HG02798 (cell line): ENCODE results near the gene MACROD2.
A peak's percentile ranks its signal among the peaks of the same experiment; 100 is the strongest.

Source experiments
- ATAC-seq: cut with Tn5 transposase; IDR thresholded peaks from one replicate; pipeline ENCODE4 v1.9.1; 2021; ENCODE audit warnings: mild to moderate bottlenecking; ENCODE audit not compliant: unreplicated experiment, poor library complexity

The MACROD2 gene

GRCh38 chr20:15843777-15844176 is 1848.5 kb downstream of the MACROD2 start:
- no peak for ATAC-seq

DNA sequence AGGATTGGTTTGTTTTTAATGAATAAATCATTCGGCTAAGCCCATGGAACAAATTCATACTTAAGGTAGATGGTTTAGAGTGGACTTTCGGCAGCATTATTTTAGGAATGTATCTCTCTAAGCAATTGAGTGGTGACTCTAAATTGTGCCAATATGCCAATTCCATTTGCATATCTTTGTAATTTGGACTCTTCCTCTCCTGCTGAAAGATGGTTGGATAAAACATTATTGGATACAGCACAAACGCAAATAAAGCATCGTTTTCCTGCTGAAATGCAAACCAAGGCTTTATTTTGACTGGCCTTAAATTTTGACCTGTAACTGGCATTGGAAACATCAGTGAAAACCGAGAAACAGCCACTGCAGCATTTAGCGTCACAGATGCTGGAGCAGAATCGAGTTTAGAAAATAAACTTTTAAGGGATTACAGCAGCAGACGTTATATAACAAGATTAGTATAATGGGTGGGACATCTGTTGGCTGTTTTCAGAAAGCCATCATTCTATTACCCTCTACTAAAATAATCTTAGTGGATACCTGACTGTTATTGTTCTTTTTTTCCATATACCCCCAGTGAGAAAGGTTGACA is 1852.0 kb downstream of the MACROD2 start:
- ATAC-seq: no peak

GRCh38 chr20:15848126-15848525 is 1852.8 kb downstream of the MACROD2 start:
- no peak for ATAC-seq

DNA sequence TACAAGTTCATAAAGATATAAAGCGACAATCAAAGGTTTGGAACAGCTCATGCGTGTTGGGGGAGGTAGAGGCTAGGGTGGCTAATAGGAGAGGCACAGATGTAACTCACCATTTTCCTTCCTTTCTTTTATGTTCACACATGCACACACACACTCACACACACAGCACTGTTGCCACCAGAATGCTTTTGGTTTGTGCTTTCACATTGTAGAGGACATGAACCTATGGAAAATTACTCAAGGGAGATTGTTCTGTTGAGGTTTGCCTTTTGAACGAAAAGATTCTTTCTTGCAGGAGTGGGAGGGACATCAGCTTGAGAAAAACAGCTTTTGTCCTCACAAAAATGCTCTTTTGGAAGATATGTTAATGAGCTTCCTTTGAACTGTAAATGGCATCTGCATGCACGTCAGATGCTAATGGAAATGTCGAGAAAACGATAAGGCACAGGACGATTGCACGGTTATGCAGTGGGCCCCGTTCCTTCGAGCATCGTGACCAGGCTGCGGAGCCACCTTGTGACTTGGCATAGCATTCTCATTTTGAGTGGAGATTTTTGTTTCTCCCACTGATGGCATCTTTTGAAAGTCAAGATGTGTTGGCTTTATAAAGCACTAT is 1853.8 kb downstream of the MACROD2 start:
- ATAC-seq: no peak

- no peak for ATAC-seq
These were observed 1856.4 kb downstream of the MACROD2 start for GRCh38 chr20:15851576-15852215.

DNA sequence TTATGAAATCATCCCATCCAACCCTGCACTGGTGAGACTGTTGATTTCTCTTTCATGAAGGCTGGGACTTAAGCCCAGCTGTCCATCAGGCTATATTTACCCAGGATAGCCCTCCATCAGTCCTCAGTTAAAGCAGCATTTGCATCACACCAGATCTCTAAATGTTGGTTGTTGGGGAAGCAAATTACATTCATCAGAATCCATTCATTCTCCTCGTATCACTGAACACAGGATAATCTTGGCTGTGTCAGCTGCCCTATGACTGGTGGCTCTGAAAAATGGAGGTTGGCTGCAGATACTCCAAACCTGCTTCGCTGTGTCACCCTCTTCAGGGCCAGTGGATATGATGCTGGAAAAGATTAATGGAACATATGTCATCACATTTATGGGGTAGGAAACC is 1859.6 kb downstream of the MACROD2 start:
- ATAC-seq: no peak

- peak; percentile 70 for ATAC-seq
These were observed 1862.0 kb downstream of the MACROD2 start for GRCh38 chr20:15857173-15857784.

GRCh38 chr20:15859061-15859460 is 1863.7 kb downstream of the MACROD2 start:
- ATAC-seq: no peak

DNA sequence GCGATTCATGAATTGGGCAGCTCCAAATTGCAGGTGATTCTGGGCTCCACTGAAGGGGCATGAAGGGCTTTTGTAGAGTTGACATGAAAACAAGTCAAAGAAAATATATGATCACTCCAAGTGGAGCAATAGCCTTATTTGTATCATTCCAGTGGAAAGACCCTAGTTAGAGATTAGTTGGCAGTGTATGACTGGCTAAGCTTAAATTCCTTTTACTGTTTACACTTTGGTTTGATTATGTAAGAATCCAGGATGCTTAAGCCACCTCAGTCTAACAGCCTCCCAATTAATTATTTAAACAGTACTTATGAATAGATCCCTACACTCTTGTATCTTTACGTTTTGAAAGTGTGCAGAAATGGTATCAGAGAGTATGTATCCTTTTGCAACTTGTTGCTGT is 1865.5 kb downstream of the MACROD2 start:
- ATAC-seq: no peak

DNA sequence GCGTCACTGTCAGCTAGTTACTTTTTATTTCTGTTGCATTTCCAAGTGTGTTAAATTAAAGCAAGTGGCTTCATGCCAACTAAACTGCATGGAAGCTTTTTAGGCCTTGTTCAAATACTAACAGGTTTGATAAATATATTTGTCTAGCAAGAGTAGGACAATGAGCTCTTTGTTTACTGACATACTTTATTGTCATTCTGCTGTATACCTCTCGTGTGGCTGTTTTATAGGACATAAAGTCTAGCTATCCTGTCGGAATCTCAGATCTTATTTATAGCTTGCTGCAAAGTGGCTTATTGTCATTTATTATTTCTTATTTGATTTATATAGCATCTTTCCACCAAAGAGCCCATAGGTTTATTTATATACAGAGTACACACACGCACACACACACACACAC is 1866.9 kb downstream of the MACROD2 start:
- ATAC-seq: no peak

DNA sequence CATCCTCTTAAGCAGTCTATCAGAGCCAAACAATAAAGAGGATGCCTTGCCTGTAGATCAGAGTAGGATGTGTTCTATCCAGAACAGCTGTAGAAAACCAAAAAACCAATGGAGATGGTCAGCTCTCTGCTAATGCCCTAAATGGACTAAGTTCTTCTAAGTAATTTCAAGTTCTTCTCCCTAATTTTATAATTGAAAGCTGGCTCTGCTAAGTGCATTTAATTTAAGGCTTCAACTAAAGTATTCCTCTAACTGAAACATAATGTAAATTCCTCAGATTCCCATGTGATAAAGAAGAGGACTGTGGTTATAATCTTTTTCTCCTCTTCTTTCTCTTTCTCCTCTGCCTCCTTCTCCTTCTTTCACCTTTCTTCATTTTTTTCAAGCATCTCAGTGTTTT is 1868.4 kb downstream of the MACROD2 start:
- ATAC-seq: no peak

DNA sequence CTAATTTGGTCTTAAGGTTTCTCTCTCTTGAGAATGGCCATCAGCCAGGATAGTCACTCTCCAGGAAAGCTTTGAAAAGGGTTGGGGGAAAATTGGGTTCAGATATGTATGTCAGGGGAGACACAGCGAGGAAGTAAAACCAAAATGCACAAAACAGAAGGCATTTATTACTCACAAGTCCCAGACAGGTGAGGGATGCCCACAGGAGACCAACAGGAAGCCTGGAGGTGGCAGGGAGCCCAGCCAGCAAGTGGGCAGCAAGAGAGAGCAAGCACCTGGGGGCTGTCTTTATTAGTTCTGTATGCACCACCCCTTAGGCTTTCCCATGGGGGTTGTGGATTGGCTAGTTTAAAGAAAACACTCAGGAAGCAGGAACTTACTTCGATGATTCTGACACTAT is 1870.2 kb downstream of the MACROD2 start:
- ATAC-seq: no peak

DNA sequence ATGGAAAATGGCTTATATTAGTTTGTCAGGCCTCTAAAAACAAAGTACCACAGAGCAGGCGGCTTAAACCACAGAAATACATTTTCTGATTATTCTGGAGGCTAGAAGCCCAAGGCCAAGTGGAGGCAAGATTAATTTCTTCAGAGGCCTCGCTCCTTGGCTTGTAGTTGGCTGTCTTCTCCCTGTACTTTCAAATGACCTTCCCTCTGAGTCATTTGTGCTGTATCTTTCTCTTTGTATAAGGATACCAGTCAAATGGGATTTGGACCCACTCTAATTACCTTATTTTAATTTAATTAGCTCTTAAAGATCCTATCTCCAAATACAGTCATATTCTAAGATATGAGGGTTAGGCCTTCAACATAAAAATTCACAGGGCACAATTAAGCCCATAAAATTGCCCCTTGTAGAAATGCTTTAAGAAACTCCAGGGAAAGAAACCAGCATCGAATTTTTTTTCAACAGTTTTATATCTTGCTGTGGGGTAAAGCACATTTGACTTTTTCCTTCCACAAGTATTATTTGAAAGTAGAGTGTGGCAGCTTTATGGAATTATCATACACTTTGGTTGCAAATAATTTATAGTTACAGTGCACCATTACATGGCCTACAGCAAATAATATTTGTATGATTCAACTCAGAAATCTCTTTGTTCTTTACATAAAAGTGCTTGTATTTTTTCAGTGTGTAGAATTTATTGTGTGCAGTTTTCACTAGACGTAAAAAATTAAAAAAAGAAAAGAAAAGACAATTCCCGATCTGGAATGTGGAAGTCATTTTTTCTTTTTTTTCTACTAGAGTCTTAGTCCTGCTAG is 1871.8 kb downstream of the MACROD2 start:
- ATAC-seq: no peak

DNA sequence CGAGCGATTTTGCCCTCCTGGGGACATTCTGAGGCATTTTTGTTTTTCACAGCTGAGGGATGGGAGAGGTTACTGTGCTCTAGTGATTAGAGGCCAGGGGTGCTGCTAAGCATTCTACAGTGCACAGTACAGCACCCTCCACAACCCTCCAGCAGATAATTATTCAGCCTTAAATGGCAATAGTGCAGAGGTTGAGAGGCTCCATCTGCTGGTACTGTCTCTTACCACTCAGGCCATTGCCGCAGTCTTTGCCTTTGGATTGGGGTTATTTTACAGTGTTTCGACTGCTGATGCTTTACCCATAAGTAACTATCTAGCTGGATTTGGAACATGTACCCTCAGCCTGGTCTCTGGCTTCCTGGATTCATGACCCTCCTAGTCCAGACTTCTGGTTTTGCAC is 1872.6 kb downstream of the MACROD2 start:
- ATAC-seq: no peak

DNA sequence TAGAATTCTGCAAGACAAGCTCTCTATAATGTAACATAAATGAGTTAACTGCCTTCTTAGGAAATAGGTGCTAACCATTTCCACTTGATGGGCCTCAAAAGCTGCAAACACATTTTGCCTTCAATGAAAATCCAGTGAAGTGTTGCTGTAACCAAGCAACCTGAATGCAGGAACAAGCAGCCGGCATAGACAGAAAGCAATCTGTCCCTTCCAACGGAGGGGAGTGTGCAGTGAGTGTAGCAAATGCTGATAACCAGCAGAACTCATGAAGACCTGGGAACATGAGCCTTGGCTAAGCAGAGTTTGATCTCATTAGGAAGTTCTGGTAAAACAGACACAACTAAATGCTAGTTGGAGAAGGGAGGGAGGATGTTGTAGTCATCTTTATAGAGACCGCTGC is 1880.1 kb downstream of the MACROD2 start:
- ATAC-seq: no peak

GRCh38 chr20:15882553-15882952 is 1887.2 kb downstream of the MACROD2 start:
- ATAC-seq: no peak

DNA sequence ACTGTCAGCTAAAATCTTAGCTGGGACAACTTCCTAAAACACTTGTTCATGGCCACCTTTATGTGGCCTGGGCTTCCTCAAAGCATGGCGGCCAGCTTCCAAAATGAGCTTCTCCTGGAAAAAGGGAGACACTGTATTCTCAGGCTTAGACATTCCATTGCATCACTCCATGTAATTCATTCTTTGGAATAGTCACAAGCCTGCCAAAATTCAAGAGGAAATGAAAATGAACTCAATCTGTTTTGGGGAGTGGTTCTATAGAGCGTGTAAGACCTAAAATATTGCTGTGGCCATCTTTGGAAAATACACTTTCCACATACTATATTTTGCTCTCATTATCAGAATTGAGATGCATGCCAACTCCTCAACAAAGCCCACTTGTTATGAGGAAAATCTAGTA is 1890.9 kb downstream of the MACROD2 start:
- ATAC-seq: no peak

DNA sequence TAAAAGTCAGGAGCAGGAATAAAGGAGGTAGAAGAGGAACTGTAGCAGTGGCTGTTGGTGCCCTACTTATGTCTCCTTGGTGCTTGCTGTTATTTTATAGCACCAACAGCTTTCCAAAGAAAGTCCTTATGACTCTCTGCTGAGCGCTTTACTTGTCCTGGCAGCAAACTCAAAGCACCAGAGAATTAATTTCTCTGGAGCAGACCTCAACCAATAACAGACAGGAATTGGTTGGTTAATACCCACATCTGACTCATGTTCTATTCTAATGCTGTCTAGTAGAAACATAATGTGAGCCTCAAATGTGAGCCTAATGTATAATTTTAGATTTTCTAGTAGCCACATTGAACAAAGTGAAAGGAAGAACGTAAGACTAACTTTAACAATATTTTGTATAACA is 1892.1 kb downstream of the MACROD2 start:
- ATAC-seq: no peak

- ATAC-seq: no peak
These were observed 1893.7 kb downstream of the MACROD2 start for GRCh38 chr20:15889061-15889460.

DNA sequence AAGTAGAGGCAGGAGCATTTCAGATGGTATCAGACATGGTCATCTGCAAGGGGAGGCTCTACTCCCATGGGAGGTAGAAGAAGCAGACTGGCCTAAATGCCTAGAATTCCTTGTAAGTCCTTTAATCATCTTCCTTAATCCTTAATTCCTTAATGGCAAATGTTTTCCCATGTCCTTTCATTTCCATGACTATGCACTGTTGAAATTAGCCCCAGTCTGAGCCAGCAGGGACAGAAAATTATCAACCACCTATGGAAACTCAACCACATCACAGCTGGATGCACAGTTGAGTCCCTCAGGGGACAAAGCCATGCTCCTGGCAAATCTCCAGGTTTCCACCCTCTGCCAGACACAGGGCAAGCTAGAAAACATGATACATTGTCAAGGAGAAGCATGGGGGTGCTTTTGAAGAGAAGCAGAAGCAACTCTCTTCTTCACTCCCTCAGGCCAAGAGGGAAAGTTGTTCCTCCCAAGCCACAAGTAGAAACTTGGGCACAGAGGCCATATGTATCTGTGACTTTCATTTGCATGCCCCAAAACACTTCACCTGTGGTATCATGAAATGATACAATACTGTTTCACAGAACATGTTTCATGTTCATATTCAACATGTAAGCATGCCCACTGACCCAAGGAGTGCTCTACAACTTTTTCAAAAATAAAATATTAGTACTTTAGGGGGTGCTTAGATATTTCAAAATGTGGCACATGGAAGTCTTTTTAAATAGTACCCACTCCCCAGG is 1894.4 kb downstream of the MACROD2 start:
- ATAC-seq: peak; percentile 46
